Endothelial cell of umbilical vein (primary cell): Measurements from ENCODE around the gene NDST3. TPM values are rescaled to one million over a fixed set of nuclear protein-coding genes. Genes with fewer than 3 reads are reported as not detected.

Experiments used
- BruUV-seq: library from RNA; stranded (reverse); fragments of 400-500 nt; replicated peaks from 2 replicates; lab custom pipeline; 2021; lab: Mats Ljungman, UMichigan
- CTCF ChIA-PET: fragments of 300-600, 350-600 bp; sonication (Branson Sonifier 250); formaldehyde crosslinking; loops from one replicate; lab custom pipeline; 2021; ENCODE audit warnings: antibody characterized with exemption, inconsistent platforms; lab: Charles Lee
- POLR2A ChIA-PET: fragments of 300-600, 350-600 bp; sonication (Branson Sonifier 250); formaldehyde crosslinking; loops from one replicate; lab custom pipeline; 2021; ENCODE audit warnings: antibody characterized with exemption, inconsistent platforms; lab: Charles Lee
- DNase-seq: peaks from one replicate; pipeline ENCODE4 v3.0.0-alpha.2; 2011; ENCODE audit warnings: low read depth, low spot score
- FAIRE-seq: peaks from 2 replicates; lab custom pipeline; 2011; peaks lifted over from hg19 to GRCh38; lab: Jason Lieb, UNC
- H2AFZ ChIP-seq: 2 replicates; pipeline ENCODE4 v1.6.0; 2012; ENCODE audit warnings: low read depth, low read length, control low read depth, inconsistent platforms
- H3K27ac ChIP-seq: 2 replicates; pipeline ENCODE4 v1.5.1; 2011; ENCODE audit warnings: low read depth, mild to moderate bottlenecking, control low read depth, low read length, moderate library complexity; ENCODE audit not compliant: insufficient read depth
- H3K27me3 ChIP-seq, 2 experiments: 2 replicates each; pipeline versions ENCODE4 v1.6.0 to v1.6.1; 2011; ENCODE audit warnings: low read length in 2 of 2, mixed read lengths in 1 of 2; ENCODE audit not compliant: control insufficient read depth in 2 of 2, insufficient read depth in 2 of 2
- H3K36me3 ChIP-seq, 2 experiments: 2 replicates in 1 of 2; 3 replicates in 1 of 2; pipeline ENCODE4 v1.5.1; 2011; ENCODE audit warnings: low read length in 2 of 2, mild to moderate bottlenecking in 1 of 2, moderate library complexity in 1 of 2; ENCODE audit not compliant: control insufficient read depth in 2 of 2, insufficient read depth in 2 of 2; ENCODE audit errors: extremely low read depth in 1 of 2
- H3K4me1 ChIP-seq: 3 replicates; pipeline ENCODE4 v1.5.1; 2011; ENCODE audit warnings: mild to moderate bottlenecking, low read length; ENCODE audit not compliant: control insufficient read depth, insufficient read depth; ENCODE audit errors: extremely low read depth
- H3K4me2 ChIP-seq: 2 replicates; pipeline ENCODE4 v1.6.1; 2011; ENCODE audit warnings: low read length, control low read depth, mixed read lengths; ENCODE audit not compliant: insufficient read depth
- H3K4me3 ChIP-seq, 3 experiments: fragments of 200-600 bp in 1 of 3; sonication (generic), shearing (Covaris generic) in 1 of 3; replicated peaks in 1 of 3; 2 replicates each; pipeline ENCODE4 v1.5.1; 2011 to 2016; ENCODE audit warnings: control low read depth in 3 of 3, low read length in 3 of 3, mild to moderate bottlenecking in 2 of 3, inconsistent platforms in 1 of 3, low read depth in 1 of 3, moderate library complexity in 1 of 3; ENCODE audit not compliant: insufficient read depth in 1 of 3
- H3K79me2 ChIP-seq: 2 replicates; pipeline ENCODE4 v1.6.0; 2012; ENCODE audit warnings: low read length, inconsistent platforms; ENCODE audit not compliant: control insufficient read depth, insufficient read depth
- H3K9ac ChIP-seq: replicated peaks from 2 replicates; pipeline ENCODE3; 2011; ENCODE audit warnings: low read length, control low read depth; ENCODE audit not compliant: insufficient read depth; ENCODE audit errors: extremely low read depth
- H3K9me1 ChIP-seq: replicated peaks from 3 replicates; pipeline ENCODE4 v1.6.0; 2011; ENCODE audit warnings: mild to moderate bottlenecking, low read length; ENCODE audit not compliant: control insufficient read depth, insufficient read depth; ENCODE audit errors: extremely low read depth
- H3K9me3 ChIP-seq: replicated peaks from 2 replicates; pipeline ENCODE4 v1.5.1; 2012; ENCODE audit warnings: low read length, inconsistent platforms; ENCODE audit not compliant: control insufficient read depth, insufficient read depth
- H4K20me1 ChIP-seq: replicated peaks from 2 replicates; pipeline ENCODE3; 2011; ENCODE audit warnings: mild to moderate bottlenecking, low read length; ENCODE audit not compliant: control insufficient read depth, insufficient read depth; ENCODE audit errors: extremely low read depth
- CTCF ChIP-seq, 2 donors: IDR thresholded peaks; 1 replicate in 1 of 2; 2 replicates in 1 of 2; pipeline ENCODE4 v1.5.1; 2011; ENCODE audit warnings: low read length in 2 of 2, mild to moderate bottlenecking in 2 of 2, moderate library complexity in 2 of 2, control low read depth in 1 of 2, inconsistent platforms in 1 of 2, low read depth in 1 of 2; ENCODE audit not compliant: insufficient read depth in 1 of 2; ENCODE audit errors: extremely low read depth in 1 of 2
- EZH2 ChIP-seq: IDR thresholded peaks from 2 replicates; pipeline ENCODE4 v1.6.1; 2012; ENCODE audit warnings: borderline replicate concordance, low read depth, mild to moderate bottlenecking, moderate library complexity, low read length, inconsistent platforms; ENCODE audit not compliant: severe bottlenecking
- FOS ChIP-seq: IDR thresholded peaks from 2 replicates; pipeline ENCODE4 v1.6.1; 2011; ENCODE audit warnings: mild to moderate bottlenecking, low read length, moderate library complexity, borderline replicate concordance; ENCODE audit not compliant: insufficient read depth
- GATA2 ChIP-seq: IDR thresholded peaks from 2 replicates; pipeline ENCODE4 v1.7.0; 2011; ENCODE audit warnings: low read depth, mild to moderate bottlenecking, moderate library complexity, mixed read lengths, low read length; ENCODE audit not compliant: insufficient read length, insufficient read depth
- JUN ChIP-seq: IDR thresholded peaks from 2 replicates; pipeline ENCODE4 v1.6.1; 2011; ENCODE audit warnings: borderline replicate concordance, low read depth; ENCODE audit not compliant: insufficient read length, insufficient read depth
- MAX ChIP-seq: IDR thresholded peaks from 2 replicates; pipeline ENCODE4 v1.6.1; 2011; ENCODE audit not compliant: insufficient read depth, insufficient read length
- MYC ChIP-seq: IDR thresholded peaks from one replicate; pipeline ENCODE4 v1.6.1; 2011; ENCODE audit warnings: mild to moderate bottlenecking, low read depth, low read length
- POLR2A ChIP-seq: IDR thresholded peaks from 2 replicates; pipeline ENCODE4 v1.6.1; 2012; ENCODE audit warnings: low read depth, mild to moderate bottlenecking, control low read depth, low read length
- POLR2AphosphoS5 ChIP-seq: IDR thresholded peaks from 2 replicates; pipeline ENCODE4 v1.6.1; 2012; ENCODE audit warnings: low read depth, mild to moderate bottlenecking, control low read depth, low read length, moderate library complexity; ENCODE audit not compliant: insufficient read depth
- dilution Hi-C: fragments of 300-500 bp; cut with MboI; formaldehyde crosslinking; loops from one replicate; pipeline ENCODE4 v1.15.0; 2019; ENCODE audit warnings: low sequenced_read_pairs; ENCODE audit not compliant: extremely low pct_ligation_motif_present
- intact Hi-C: fragments of 100-400 bp; cut with micrococcal nuclease; formaldehyde crosslinking; loops from one replicate; pipeline ENCODE4 v1.10.0; 2022
- polyA plus RNA-seq, 4 experiments: library from polyadenylated mRNA; depleted of rRNA in 3 of 4; stranded (reverse) in 3 of 4; unstranded in 1 of 4; fragments of >200 nt; gene quantifications; 2 replicates each; pipeline versions ENCODE4 v1.2.1 to v1.2.3, GENCODE V29; 2011 to 2012; ENCODE audit warnings: missing spikeins in 1 of 4
- total RNA-seq: library from RNA; stranded (reverse); gene quantifications from 2 replicates; pipeline ENCODE4 v1.2.3, GENCODE V29; 2021

Gene NDST3
- total and polyA plus RNA-seq, 2 donors (not counting 3 experiments of a cell fraction or from before 2014, with no cell fraction given) = 0.04 TPM; not detected in 1

DNA sequence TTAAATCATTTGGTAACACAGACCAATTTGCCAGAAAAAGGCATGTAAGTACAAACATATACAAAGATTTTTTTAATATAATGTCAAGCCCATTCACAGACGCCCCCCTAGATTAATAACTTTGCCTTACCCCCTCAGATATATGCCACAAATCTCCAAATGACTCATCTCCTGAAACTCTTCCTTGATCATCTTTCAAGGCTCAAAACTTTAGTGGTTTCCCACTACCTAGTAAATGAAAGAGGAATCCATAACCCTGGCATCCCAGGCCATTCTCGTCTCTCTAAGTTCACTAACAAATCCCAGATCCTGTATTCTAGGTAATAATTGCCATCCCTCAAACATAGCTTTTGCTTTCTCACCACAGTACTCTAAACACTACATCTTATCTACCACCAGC is 256.7 kb downstream of the NDST3 start:
- Histone ChIP-seq H2AFZ (no peak overlapping the region), H4K20me1 (no peaks in the 10 kb centered on the region), H3K9ac (no peak overlapping the region), H3K36me3 (no peaks in the 10 kb centered on the region), H3K4me1 (no peaks in the 10 kb centered on the region), H3K9me3 (no peaks in the 10 kb centered on the region), H3K79me2 (no peaks in the 10 kb centered on the region), H3K9me1 (no peaks in the 10 kb centered on the region), H3K27ac (no peak overlapping the region), H3K27me3 (no peaks in the 10 kb centered on the region), H3K4me2 (no peak overlapping the region), H3K4me3 (no peak overlapping the region)
- dilution Hi-C loops (no loop called here), intact Hi-C loops (no loop called here)
- no peak for TF ChIP-seq JUN
- no peak for TF ChIP-seq CTCF (IDR thresholded peaks at IDR 0.05; ENCODE audit: extremely low read depth in 1 of 2, insufficient read depth in 1 of 2, low read depth in 1 of 2, low read length in 2 of 2)
- no peak for TF ChIP-seq POLR2AphosphoS5
- TF ChIP-seq EZH2 = no peak
- no peak for TF ChIP-seq MYC
- TF ChIP-seq GATA2 = no peak
- no peak for TF ChIP-seq FOS
- TF ChIP-seq MAX = no peak
- TF ChIP-seq POLR2A = no peak
- BruUV-seq = no TSS peak
- DNase-seq (no peak), FAIRE-seq (no peak)
- POLR2A ChIA-PET = no interaction called here
- CTCF ChIA-PET = no interaction called here
